GM21717 (cell line): ENCODE results near the gene TOGARAM2.
"Not testable (repeated sequence)": the region's sequence is repeated elsewhere in the genome, so short reads cannot be mapped to it uniquely, and the experiment has no call there.

Experiments
- ATAC-seq: cut with Tn5 transposase; IDR thresholded peaks from one replicate; pipeline ENCODE4 v1.9.1; 2021; ENCODE audit warnings: mild to moderate bottlenecking, moderate library complexity; ENCODE audit not compliant: unreplicated experiment

Gene TOGARAM2

DNA sequence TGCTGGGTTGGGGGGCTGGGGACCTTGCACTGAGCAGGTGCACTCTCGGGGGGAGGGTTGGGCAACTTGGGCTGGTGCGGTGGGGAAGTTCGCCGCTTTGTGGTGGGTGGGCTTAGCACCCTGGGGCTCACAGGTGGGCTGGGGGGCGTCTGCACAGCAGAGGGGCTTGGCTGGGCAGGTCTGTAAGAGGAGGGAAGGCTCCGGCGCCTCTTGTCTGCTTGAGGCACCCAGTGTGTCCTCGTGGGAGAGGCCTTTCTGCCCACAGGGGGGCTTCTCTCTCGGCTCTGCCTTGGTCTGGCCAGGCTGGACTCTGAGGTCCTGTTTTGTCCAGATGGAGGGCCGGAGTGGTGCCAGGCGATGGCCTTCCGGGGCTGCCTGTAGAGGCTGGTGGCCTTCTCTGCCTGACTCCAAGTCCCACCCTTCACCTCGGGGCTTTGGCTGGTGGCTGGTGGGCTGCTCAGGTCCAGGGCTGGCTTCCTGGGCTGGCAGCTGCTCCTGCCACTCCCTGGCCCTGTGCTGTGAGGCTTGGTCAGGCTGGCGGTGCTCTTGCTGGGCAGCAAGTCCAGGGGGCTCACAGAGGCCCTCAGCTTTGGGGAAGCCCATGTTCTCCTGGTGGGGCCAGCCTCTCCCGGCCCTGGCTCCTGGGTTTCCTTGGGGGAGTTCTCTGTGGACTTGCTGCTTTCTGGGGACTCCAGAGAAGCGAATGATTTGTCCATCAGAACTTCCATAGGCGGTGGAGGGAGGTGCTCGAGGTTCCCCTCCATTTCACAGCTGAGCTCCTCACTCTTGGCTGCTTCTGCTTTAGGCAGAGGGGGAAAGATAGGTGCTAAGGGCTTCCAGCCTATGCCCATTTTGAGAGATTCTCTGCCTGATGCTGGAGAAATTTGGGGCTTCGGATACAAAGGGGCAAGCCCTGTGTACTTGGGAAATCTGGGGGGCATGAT lies 90.2 kb downstream of the TOGARAM2 start:
- ATAC-seq: no peak

DNA sequence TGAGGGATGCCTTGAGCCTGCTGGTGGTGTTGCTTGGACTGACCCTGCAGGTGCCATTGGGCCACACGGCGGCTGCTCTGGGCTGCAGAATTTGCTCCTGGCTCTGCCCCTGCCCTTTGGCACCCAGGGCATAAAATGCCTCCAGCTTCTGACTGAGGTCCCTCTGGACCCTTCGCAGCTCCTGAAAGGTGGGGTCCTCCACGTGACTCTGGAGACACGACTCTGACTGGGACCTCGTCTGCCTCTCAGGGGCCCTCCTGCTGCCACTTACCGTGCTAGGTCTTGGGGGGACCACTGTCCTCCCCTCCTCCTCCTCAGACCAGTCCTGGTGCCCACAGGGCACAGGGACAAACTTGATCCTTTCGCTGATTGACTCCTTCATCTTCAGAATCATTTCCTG lies 91.2 kb downstream of the TOGARAM2 start:
- ATAC-seq: no peak

DNA sequence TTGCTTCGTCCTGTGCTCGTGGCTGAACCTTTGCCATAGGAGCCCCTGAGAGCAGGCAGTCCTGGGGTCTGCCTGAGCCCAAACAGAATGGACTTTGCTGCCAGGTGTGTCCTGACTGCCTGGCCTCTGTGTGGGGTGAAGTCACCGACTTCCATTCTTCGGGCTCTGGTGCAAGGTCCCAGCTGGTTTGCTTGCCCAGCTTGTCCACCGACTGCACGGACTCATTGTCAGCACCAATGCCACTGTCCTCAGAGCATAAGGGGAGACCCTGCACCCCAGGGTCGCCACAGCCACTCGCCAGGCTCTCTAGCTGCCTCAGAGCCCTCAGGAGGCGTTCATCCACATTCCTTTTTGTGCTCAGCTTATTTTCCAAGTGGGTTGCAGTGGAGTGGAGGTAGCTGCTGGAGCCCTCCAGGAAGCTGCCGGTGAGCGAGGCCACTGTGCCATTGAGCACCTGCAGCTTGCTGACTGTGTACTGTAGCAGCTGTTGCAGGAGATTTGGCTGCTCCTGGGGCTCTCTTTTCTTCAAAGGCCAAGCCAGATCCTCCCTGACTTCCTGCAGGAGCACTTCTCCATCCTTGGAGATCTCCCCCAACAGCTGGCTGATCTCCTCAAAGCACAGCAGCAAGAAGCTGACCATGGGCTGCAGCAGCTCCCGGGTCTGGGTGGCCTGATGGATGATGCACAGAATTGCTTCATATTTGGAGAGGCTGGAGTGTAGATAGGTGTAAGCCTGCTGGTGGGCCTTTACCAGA lies 92.0 kb downstream of the TOGARAM2 start:
- ATAC-seq: no peak

DNA sequence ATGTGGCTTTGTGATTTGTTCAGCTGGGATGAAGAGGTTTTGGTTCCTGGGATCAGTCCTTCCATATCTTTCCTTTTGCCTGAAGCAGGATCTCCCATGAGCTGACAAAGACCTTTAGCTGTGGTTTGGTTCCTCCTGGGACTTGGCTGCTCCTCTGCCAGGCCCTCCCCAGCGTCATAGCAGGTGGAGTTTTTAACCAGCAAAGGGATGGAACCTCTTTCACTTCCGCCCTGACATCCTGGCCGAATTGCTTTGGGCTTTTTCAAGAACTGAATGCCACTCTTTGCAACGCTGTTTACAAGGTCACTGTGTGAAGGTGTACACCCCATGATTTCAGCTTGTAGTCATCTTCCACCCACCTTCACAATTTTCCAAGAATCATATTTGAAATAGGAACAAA lies 92.8 kb downstream of the TOGARAM2 start:
- ATAC-seq: no peak

DNA sequence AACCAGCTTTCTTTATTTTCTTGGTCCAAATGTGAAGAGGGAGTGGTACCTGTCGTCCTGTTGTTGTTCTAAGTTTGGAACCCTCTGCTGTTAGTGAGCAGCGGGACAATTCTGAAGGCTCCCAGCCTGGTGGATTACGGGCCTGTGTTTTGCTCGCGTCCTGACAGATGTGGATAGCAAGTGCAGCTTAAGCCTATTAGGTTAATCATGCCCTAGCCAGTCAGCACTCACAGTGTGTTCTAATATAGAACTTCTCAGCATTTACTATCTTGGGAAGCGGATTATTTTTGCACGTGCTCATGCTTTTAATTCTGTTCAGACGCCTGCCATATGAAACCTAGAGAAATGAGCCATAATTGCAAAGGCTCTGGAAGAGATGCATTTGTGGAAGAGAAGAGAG lies 93.3 kb downstream of the TOGARAM2 start, which contains the start of gene PCARE:
Gene PCARE, minus strand, starts transcription at position 113 of the 400 bp plus-strand sequence. CDS start 262 bp downstream, outside the sequence.
- no peak for ATAC-seq

DNA sequence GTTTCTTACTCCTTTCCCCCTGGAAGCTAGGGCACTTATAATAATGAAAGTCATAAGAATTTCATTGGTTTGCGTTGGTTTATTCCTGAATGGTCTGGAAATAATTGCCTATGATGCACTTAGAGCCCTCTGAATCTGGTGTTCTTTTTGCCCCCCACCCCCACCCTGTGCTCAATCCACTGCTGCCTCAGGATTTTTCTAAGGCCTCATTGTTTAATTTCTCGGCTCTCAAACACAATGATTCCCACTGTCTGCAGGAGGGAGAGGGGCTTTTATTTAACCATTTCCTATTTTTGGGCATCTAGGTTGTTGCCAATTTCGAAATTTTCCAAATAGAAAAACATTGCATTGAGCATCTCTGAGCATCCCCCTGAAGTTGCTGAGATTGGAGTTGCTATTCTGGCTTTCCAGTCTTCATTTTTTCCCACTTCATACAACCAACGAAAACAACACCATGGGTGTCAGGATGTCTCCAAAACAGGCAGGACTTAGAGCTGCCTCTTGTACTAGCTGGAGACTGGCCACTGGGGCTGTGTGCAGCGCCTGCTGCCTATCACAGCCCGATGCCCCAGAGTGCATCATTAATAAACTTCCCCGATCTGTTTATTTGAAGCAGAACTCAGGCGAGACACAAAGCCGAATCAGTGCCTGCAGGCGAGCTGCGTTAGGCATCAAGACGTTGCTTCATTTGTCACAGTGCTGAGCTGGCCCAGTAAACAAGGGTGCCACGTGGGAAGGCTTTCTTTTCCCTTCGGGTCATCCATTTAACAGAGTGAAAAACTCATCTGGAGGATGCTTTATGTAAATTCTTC lies 95.0 kb downstream of the TOGARAM2 start:
- no peak for ATAC-seq

DNA sequence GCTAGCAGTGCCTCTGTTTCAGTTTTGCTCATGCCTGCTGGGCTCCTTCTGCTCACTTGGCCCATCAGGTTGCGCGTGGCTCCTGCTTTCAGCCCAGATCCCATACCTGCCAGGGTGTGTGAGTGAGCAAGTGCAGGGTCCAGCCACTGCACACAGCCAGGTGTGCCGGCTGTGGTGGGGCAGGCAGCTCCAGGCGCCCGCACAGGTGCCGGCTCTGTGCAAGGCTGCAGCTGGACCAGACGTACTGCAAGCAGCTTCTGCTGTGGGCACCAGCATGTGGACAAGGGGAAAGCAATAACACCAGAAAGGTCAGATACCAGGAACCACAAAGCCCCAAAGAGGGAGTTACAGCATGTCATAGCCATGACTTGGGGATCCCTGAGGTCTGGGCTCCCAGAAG lies 98.8 kb downstream of the TOGARAM2 start:
- no peak for ATAC-seq

DNA sequence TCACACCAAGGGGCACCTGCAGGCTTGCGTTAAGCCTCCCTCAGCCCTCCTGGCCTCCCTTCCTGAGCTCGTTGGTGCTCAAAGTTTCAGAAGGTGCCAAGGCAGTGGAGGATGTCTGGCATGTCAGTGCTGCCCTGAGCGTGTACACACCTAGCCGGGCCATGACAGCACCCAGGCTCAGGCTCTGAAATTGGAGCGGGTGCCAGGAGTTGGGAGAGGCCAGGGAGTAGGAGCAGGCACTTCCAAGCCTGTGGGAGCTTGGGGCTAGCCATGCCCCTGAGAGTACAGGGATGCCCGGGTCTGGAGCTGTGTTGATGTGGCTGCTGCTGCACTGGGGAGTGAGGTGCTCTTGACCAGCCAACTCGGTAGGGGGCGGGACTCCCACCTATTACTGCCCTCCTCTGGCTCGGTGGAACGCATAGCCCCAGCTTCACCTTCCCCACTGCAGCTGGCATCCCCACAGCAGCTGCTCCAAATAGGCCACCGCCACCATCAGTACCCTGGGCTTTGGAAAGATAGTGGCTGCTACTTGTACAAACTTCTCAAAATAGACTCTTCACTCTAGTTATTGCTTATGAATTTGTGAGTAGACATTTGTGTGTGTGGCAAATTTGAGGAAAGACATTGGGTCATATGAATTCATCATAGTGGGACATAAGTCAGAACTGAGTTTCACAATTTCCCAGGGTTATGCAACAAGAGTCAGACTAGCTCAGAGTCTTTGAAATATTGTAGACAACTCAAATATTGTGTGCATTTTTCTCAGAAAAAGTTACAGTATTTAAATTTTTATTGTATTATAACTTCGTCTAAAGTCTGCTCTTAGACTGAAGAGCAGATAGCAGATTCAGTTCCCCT lies 100.0 kb downstream of the TOGARAM2 start:
- no peak for ATAC-seq

DNA sequence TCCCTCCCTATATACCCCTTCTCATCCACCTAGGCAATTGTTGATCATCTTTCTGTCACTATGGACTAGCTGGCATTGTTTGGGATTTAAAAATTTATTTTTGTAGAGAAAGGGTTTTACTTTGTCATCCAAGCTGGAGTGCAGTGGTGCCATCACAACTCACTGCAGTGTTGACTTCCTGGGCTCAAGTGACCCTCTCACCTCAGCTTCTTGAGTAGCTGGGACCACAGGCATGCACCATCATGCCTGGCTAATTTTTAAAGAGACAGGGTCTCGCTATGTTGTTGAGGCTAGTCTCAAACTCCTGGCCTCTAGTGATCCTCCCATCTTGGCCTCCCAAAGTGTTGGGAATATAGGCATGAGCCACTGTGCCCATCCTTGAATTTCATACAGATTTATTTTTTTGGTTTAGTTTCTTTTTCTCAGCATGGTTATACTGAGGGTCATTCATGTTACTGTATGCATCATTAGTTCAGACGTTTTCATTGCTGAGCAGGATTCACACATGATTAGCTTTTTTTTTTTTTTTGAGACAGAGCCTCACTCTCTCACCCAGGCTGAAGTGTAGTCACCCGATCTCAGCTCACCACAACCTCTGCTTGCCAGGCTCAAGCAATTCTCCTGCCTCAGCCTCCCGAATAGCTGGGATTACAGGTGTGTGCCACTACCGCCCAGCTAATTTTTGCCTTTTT lies 101.9 kb downstream of the TOGARAM2 start:
- no peak for ATAC-seq

DNA sequence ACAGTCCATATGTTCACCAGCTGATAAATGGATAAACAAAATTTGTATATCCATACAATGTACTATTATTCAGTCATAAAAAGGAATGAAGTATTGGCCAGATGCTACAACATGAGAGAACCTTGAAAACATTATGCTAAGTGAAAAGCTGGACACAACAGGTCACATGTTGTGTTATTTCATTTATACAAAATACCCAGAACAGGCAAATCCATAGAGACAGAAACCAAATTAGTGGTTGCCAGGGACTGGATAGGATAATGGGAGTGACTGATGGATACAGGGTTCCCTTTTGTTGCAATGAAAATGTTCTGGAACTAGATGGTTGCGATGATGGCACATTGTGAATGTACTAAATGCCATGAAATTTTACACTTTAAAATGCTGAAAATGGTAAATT lies 103.5 kb downstream of the TOGARAM2 start:
- no peak for ATAC-seq

DNA sequence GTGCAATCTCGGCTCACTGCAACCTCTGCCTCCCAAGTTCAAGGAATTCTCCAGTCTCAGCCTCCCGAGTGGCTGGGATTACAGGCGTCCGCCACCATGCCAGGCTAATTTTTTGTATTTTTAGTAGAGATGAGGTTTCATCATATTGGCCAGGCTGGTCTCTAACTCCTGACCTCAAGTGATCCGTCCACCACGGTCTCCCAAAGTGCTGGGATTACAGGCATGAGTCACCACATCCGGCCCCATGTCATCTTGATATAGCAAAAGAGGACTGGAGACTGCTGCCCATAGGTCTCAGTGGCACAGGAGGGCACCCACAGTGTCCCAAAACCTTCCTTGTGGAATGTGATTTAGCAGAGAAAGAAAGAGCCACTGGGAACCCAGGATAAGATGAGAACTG lies 109.2 kb downstream of the TOGARAM2 start:
- ATAC-seq: not testable (repeated sequence)

DNA sequence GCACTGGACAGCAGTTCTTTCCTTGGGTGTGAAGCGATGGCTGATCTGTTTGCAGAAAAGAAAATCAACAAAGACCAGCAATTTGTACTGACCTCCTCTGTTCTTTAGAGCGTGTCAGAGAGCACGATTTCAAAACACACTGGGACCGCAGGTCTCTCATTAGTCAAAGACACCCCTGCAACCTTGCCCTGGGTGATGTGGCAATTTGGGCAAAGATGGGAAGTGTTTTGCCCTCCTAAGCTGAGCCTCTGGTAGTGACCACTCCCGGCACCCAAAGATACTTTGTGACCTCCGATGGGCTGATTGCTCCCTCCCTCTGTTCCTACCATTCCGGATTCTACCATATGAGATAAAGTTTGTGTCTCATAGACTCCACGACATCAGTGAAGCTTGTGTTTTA lies 115.9 kb downstream of the TOGARAM2 start:
- ATAC-seq: no peak

DNA sequence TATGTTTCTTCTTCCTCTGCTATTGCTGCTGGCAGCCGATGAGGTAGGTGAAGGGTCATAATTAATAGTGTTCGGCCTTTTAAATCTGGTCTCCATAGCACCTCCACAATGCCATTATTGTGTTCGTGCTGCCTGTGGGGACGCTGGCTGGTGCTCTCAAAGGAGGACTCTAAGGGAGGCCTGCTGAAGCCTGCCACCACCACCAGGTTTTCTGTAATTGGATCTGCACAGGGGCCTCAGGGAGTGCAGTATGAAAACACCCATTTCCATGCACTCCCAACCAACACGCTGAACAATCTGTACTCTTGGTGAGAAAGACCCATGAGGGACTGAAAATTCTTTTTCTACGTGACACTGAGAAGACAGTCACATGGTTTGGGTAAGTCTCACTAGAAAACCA lies 116.5 kb downstream of the TOGARAM2 start:
- no peak for ATAC-seq

DNA sequence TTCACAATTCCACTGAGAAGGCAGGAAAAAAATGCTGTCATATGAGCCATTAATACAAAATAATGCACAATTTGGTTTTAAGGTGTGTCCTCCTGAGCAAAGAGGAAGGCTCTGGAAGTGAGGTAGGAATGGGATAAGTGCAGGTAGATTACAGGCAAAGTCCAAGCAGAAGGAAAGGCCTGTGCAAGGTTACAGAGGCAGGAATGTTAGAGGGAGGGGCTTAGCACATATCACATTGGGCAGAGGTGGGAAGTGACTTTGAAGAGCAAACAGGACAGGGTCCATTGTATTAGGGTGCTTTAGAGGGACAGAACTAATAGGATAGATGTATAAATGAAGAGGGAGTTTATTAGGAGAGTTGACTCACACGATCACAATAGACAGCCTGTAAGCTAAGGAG lies 119.5 kb downstream of the TOGARAM2 start:
- no peak for ATAC-seq
